AML-193 (cell line): ENCODE measurements around the gene C1QC.

Experiments used
- DNase-seq, 2 experiments: peaks; one replicate each; lab custom pipeline; 2025; lab: John Stamatoyannopoulos, UW

C1QC gene

DNA sequence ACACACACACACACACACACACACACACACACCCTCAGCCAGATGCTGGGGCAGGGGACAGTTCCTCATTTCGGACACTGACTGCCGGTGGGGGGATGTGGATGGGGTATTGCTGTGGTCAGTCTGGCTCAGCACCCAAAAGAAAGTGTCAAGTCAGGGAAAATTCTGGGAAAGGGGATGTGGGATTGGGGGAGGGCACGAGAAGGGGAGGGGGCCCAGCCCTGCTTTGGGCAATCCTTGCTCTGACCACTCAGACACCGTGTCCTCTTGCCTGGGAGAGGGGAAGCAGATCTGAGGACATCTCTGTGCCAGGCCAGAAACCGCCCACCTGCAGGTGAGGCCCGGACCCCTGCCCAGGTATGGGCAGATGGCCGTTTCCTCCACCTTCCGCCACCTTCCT is at the start of gene C1QC:
Gene C1QC (plus strand): TSS at position 253 of the 400 bp plus-strand sequence. CDS start 391 bp downstream, outside the sequence.
- no peak for DNase-seq

DNA sequence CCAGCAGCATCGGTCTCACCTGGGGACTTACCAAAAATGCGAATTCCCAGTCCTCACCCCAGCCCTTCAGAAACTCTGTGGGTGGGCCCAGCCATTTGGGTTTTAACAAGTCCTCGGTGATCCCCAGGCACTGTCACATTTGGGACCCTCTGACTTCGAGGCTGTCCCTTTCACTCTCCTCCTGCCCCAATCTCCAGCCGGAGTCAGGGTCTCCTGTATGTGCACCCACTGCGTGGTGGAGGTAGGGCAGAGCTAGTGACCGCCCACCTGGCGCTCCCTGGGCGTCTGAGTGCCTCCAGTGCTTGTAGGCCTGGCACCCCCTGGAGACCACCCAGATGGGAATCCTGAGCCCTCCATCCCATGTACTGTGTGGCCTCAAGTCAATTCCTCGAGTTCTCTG is 49.0 kb upstream of the C1QC start:
- no peak for DNase-seq

DNA sequence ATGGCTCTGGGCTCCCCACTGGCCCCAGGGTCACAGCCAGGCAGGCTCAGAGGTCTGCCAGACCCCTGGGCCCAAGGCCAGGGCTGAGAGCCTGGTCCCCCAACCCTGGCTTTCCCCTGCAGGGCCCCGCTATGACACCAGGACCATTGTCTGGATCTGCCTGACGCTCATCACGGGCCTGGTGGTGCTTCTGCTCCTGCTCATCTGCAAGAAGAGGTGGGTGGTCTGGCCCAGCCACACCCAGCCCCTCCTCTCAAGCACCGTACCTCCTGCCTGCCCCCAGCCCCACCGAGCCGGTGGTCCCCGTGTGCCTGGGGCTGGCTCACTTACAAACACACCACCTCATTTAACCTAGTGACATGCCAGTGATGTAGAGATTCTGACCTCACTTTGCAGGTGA is 48.3 kb upstream of the C1QC start:
- no peak for DNase-seq

DNA sequence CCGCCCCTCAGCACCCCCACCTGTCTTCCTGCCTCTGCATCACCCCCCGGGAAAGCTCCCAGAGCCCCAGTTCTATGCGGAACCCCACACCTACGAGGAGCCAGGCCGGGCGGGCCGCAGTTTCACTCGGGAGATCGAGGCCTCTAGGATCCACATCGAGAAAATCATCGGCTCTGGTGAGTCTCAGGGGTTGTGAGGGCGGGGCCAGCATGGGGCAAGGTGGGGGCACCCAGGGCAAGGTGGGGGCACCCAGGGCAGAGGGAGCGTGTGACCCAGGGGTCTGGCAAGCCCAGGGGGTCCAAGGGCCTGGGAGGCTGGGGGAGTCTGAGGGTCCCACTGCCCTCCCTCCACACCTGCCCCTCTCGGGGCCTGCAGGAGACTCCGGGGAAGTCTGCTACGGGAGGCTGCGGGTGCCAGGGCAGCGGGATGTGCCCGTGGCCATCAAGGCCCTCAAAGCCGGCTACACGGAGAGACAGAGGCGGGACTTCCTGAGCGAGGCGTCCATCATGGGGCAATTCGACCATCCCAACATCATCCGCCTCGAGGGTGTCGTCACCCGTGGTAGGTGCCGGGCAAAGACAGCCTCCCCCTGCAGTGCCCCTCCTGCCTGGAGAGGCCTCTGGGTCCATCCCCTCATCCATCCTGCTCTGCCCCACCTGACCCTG is 46.0 kb upstream of the C1QC start:
- no peak for DNase-seq

DNA sequence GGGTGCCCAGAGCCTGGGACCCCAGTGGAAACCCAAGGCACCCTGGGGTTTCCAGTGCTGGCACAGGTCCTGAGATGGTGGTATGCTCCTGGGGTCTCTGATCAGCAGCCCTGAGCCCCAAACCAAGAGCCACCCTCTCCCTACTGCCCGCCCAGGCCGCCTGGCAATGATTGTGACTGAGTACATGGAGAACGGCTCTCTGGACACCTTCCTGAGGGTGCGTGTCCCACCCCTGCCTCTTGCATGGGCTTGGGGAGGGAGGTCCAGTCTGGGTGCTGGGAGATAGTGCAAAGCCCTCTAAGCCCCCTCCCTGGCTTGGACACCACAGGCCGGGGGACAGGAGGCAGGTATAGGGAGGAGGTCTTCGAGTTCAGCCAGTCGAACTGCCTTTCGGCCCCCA is 45.4 kb upstream of the C1QC start:
- DNase-seq: no peak

DNA sequence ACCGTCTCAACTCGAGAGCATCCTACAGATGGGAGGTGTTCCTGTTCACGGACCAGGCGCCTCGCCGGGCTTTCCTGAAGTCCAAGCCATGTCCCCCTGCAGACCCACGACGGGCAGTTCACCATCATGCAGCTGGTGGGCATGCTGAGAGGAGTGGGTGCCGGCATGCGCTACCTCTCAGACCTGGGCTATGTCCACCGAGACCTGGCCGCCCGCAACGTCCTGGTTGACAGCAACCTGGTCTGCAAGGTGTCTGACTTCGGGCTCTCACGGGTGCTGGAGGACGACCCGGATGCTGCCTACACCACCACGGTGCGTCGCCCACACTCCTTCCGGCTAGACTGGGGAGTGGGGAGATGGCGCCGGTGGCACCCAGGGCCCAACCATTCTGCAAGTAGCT is 44.7 kb upstream of the C1QC start:
- no peak for DNase-seq

DNA sequence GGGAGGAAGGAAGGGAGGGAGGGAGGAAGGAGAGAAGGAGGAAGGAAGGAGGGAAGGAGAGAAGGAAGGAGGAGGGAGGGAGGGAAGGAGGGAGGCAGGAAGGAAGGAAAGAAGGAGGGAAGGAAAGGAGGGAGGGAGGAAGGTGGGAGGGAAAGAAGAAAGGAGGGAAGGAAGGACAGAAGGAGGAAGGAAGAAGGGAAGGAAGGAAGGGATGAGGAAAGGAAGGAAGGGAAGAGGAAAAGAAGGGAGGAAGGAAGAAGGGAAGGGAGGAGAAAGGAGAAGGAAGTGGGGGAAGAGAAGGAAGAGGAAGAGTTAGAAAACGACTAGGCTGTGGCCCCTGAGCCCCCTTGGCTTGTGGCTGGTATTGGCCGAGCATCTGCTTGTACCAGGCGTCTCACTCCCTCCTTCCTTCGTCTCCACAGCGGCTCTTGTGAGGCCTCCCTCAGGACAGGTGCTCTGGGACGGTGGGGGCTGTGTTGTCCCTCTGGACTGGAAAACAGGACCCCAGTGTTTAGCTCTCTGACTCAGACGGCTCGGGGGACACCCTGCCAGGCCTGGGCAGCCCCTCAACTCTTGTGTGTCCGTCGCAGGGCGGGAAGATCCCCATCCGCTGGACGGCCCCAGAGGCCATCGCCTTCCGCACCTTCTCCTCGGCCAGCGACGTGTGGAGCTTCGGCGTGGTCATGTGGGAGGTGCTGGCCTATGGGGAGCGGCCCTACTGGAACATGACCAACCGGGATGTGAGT is 43.2 kb upstream of the C1QC start:
- no peak for DNase-seq

DNA sequence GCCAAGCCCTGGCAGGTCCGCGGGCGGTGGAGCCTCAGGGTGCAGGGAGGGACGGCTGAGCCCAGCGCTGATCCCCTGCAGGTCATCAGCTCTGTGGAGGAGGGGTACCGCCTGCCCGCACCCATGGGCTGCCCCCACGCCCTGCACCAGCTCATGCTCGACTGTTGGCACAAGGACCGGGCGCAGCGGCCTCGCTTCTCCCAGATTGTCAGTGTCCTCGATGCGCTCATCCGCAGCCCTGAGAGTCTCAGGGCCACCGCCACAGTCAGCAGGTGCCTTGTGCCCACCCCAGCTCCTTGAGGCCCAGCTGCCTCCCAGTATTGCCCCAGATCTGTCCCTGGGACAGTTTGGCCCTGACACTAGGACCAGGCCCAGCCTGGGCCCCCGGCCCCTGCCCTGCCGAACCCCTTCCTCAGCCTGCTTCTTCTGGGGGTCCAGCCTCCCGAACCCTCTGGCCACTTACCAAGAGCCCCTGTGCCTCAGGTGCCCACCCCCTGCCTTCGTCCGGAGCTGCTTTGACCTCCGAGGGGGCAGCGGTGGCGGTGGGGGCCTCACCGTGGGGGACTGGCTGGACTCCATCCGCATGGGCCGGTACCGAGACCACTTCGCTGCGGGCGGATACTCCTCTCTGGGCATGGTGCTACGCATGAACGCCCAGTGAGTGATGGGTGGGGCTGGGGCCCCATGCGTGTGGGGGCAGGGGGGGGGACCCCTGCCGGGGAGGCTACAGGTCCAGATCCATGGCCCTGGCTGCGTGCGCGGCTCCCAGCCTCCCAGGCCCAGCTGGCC is 42.4 kb upstream of the C1QC start:
- no peak for DNase-seq

DNA sequence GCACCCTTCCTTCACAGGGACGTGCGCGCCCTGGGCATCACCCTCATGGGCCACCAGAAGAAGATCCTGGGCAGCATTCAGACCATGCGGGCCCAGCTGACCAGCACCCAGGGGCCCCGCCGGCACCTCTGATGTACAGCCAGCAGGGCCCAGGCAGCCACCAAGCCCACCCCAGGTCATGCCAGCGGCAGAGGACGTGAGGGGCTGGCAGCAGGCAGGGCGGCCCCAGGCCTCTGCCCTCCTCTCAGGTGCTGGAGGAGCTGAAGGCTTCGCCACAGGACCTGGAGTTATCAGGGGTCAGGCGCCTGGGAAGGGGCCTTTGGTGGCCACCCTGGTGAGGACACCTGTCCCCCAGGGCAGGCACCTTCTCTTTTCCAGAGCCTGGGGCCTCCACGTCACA is 41.8 kb upstream of the C1QC start:
- DNase-seq: no peak

DNA sequence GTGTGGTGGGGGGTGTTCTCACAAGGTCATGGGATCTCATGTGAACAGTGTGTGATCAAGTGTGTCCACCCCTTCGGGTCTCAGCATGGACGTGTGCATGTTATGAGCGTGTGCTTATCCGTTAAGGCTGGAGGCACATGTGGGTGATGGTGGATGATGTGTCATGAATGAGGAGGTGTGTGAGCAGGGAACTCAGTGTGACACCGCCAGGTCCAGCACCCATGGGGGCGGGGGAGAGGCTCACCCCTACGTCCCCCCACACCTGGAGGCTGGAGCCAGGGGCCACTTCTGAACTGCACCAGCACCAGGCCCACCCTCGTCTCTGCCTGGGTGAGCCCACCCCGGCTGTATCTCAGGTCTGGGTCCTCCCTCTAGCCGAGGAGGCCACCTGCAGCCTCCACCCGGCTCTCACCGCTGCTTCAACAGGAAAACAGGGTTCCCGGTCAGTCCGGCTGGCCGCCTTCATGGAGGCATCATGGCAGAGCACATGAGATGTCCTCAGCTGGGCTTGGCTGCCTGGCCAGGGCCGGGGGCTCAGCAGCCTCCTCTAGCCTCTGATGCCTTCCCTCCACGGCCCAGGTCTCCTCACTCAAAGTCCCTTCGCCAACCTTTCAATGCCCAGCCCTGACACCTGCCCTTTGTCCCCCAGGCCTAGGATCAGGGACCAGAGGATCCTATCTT is 41.2 kb upstream of the C1QC start:
- DNase-seq: no peak

DNA sequence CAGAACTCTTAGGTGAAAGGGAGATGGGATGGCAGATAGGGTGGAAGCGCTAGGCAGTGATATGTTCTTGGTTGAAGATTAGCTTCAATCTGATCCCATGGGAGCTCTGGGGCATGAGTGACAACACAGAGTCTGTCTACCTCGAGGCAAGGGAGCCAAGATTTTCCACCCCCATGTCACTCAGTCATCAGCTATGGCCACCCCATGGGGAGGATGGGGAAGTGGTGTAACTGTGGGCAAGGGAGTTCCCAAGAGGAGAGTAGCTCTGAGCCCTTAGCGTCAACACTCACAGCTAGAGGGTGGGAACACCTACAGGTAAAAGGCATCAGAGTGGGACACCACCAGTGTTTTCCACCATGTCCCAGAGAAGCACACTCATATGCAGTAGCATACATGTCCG is 37.3 kb upstream of the C1QC start:
- no peak for DNase-seq

DNA sequence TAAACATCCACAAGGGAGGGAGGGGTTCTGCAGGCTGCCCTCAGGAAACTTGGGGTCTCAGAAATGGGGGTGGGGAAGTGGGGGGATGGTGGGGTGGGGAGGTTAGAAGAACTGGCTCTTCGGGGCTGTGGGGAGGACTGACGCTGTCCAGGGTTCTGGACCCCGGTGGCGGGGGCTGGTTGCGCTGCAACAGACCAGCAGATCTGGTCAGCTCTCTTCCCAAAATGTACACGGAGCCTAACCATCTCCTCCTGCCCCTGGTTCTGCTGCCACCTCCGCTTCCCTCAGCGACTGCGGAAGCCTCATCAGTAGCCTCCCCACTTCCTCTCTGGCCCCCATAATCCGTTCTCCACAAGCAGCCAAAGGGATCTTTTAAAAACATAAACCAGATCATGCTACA is 36.3 kb upstream of the C1QC start:
- DNase-seq: no peak

DNA sequence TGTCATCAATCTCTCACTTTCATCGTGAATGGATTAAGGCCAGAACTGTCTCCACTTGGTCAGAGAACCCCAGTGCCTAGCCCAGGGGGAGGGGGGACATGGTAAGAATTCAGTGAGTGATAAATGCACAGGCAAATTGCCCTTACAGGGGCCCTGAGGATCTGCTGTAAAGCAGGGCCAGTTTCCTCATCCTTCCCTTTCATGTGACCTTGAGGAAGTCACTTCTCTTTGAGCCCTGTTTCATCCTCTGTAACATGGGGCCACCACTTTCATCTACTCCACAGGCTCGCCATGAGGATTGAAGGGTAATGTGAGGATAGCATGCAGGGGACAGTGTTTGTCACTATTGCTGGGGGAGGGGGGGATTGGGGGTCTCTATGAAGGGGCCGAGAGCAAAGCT is 35.1 kb upstream of the C1QC start:
- no peak for DNase-seq

DNA sequence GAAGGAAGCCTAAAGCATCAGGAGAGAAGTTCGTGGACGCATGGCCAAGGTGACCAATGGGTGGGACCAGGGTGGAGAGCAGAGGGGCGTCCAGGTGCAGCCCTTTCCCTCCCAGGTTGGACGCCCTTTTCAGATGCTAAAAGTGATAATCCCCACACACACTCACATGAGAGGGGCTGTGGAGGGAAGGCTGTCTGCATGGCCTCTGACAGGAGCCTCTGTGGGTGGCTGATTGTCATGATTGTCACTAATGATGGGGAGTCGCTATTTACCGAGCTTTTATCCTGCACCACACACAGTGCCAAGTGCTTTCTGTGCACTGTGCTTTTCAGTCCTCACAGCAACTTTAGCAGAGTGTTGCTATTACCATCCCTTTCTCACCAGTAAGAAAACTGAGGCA is 34.1 kb upstream of the C1QC start:
- DNase-seq: no peak

DNA sequence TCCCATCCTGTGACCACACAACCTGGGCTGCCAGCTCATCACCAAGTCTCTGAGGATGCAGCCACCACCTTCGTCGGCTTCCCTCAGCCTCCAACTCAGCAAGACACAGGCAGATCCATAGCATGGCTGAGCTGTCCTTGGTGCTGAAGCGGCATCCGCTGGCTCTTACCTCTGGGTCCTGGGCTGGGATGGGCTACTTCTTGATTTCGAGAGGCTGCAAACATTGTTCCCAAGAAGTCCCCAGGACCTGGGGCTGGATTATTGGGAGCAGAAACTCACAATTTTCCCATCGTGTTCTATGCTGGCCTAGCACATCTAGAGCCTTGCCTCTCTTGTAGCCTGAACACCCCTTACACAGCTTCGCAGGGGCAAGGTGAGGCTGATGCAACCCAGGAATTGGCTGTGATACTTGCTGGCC is 31.9 kb upstream of the C1QC start:
- peak; percentile 16 to 24 for DNase-seq

DNA sequence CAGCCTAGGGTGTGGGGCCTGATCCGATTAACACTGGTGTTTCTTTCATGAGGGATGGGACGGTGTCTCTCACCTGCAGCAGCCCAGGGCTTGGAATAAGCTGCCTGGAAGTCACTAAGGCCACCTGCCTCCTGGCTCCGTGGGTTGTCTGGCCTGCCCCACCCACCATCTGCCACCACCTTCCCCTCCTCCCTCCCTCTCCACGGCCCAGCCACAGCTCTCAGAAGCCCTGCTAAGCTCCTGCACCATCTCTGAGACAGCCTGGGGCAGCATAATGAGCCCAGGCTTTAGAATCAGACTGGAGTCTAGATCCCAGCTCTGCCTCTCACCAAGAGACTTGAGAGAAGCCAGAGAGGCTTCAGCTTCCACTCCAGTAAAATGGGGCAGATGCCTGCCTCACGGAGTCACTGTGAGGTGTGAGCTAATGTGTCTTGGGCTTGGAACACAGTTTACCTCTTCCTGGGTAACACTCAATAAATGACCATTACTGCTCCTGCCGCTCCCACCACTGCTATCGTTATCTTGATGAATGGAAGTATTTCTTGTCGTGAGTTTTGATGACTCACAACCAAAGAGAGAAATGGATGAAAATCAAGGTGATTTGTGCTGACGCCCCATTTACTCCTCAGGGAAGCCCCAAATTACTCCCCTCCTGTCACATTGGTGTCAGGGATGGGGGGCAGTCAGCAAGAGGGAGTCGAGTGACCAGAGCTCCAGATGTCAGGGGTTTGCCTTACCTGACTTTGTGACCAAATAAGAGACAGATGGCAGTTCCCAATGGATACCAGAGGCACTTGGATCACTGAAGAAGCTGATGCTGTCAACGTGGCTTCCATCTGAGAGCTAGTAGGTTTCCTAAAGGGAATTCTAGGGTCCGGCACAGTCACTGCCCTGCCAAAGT is 30.5 kb upstream of the C1QC start:
- no peak for DNase-seq

DNA sequence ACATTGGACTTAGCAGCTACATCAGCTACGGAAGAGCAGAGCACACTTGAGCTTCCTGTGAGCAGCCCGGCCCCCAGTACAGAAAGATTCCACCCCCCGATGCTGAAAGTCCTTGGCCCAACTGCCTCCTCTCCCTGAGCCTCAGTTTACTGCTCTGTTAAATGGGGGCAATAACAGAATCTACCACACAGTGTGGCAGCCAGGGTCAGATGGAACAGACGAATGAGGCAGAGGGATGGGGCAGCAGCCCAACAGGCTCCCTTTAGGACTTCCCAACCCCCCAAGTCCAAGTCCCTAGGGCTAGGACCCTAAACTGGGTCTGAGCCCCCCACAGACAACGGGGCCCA is 29.9 kb upstream of the C1QC start:
- DNase-seq: no peak

DNA sequence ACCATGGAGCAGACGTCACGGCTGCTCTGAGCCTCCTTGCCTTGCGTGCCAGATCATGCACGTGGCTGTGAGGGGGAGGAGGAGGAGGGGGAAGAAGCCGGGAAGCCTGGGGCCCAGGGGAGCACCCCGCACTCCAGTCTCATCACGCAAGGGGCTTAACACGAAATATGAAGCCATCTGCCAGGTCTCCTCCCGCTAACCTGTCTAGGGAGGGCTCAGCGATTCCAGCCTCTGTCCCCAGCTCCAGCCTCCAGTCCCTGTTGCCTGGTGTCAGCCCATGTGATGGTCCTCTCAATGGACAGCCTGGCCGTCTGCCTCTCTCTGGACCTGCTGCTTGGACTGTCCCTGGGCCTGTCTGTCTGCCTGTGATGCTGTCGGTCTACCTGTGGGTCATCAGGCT is 29.5 kb upstream of the C1QC start:
- no peak for DNase-seq

DNA sequence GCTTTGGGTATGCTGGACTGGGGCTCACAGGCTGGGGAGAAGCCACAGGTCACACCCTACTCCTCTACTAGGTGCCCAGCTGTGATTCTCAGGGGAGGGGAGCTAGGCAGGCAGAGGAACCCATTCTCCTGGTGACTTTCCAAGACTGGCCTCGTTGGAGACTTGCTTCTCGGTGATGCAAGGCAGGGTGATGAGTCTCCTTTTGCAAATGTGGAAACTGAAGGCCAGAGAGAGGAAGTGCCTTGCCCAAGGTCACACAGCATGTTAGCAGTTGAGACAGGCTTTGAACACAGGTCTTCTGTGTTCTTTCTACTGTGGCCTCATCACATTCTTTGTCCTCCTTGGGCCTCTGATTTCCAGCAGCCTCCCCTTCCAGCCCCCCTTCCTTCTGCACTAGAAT is 27.5 kb upstream of the C1QC start:
- DNase-seq: no peak

DNA sequence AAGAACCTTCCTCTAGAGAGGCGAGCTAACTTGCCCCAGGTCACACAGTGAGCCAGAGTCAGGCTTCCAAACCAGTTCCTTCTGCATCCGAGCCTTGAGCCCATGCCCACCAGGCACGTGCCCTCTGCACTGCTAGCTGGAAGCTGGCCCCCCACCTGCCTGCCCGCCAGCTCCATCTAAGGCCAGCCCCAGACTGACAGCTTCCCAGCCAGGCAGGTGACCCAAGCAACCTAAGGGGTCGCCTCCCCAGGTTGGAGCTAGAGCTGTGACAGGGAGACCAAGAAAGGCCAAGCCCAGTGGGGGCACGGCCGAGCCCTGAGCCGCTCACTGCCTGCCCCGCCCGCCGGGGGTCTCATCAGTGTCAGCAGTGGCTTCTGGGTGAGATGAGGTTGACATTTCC is 26.9 kb upstream of the C1QC start:
- DNase-seq: no peak

DNA sequence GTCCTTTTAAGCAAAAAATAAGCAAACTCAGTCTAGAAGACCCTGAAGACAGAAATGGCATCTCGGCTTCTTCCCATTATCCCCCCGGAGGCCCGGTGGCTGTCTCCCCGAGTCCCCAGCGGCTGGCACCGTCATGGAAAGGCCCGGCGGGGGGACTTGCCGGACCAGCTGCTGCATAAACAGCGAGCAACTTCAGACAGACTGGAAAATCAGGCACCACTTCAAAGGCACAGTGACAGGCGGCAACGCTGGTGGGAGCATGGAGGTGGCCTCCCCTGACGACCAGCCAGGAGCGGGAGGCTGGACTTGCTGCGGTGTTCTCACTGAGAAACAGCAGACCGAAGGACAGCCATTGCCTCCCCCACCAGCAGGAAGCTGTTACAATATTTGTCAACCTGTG is 25.4 kb upstream of the C1QC start:
- no peak for DNase-seq

DNA sequence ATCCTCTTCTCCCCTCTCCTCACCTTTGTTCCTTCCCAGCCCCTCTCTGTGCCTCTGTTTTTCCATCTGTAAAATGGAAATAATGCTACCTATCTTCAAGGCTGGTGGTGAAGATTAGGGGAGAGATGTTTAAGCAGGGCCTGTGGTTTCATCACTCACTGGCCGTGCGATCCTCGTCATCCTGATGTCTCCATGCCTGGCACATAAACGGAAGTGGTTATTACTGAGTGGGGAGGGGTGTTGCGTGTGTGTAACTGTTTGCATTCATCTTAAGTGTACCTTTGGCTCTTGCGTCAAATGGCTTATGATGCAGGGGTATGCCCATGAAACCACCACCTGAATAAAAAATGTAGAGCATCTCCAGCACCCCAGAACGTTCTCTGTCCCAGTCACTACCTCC is 24.2 kb upstream of the C1QC start:
- DNase-seq: peak; percentile 55 to 61
